ENCODE data around the gene DLX5.

The DLX5 gene

GRCh38 chr7:97005183-97006054 lies 19.2 kb downstream of the DLX5 start, which contains the start of gene DLX6:
Gene DLX6 (plus strand): TSS chr7:97005553. CDS start chr7:97005978, 425 bp downstream.
- DNase-seq (ENCODE audit: low spot score), result no peak

GRCh38 chr7:97004247-97005182 lies 20.1 kb downstream of the DLX5 start:
- DNase-seq (ENCODE audit: low spot score), result no peak

- no peak for DNase-seq (ENCODE audit: low spot score)
These were observed 21.1 kb downstream of the DLX5 start for GRCh38 chr7:97003262-97004246.

- DNase-seq (ENCODE audit: low spot score), result no peak
These were observed 21.9 kb downstream of the DLX5 start for GRCh38 chr7:97002555-97003261.

- DNase-seq (ENCODE audit: low spot score), result no peak
These were observed 22.7 kb downstream of the DLX5 start for GRCh38 chr7:97001656-97002554.

GRCh38 chr7:97001221-97001620 lies 23.4 kb downstream of the DLX5 start:
- DNase-seq (ENCODE audit: low spot score), result no peak

GRCh38 chr7:96998744-96999143 lies 25.9 kb downstream of the DLX5 start:
- no peak for DNase-seq (ENCODE audit: low spot score)

GRCh38 chr7:96998333-96998732 lies 26.3 kb downstream of the DLX5 start:
- no peak for DNase-seq (ENCODE audit: low spot score)

GRCh38 chr7:96997512-96998032 lies 27.1 kb downstream of the DLX5 start:
- no peak for DNase-seq (ENCODE audit: low spot score)

GRCh38 chr7:96996958-96997511 lies 27.6 kb downstream of the DLX5 start:
- no peak for DNase-seq (ENCODE audit: low spot score)

- no peak for DNase-seq (ENCODE audit: low spot score)
These were observed 28.3 kb downstream of the DLX5 start for GRCh38 chr7:96996111-96996957.

- DNase-seq (ENCODE audit: low spot score), result no peak
These were observed 29.1 kb downstream of the DLX5 start for GRCh38 chr7:96995406-96996110.

- DNase-seq (ENCODE audit: low spot score), result no peak
These were observed 30.7 kb downstream of the DLX5 start for GRCh38 chr7:96993980-96994379.

GRCh38 chr7:96993094-96993865 lies 31.4 kb downstream of the DLX5 start:
- no peak for DNase-seq (ENCODE audit: low spot score)

GRCh38 chr7:96992192-96993005 lies 32.2 kb downstream of the DLX5 start:
- no peak for DNase-seq (ENCODE audit: low spot score)
